ENCODE data around the gene TOMM34. TPM values are rescaled to one million over a fixed set of nuclear protein-coding genes. Genes with fewer than 3 reads are reported as not detected.

Gene TOMM34
- total and polyA plus RNA-seq, 2 of the 13 experiments (the other 11 are each of a cell fraction or from before 2014, with no cell fraction given), result 36.2 to 52.0 TPM

DNA sequence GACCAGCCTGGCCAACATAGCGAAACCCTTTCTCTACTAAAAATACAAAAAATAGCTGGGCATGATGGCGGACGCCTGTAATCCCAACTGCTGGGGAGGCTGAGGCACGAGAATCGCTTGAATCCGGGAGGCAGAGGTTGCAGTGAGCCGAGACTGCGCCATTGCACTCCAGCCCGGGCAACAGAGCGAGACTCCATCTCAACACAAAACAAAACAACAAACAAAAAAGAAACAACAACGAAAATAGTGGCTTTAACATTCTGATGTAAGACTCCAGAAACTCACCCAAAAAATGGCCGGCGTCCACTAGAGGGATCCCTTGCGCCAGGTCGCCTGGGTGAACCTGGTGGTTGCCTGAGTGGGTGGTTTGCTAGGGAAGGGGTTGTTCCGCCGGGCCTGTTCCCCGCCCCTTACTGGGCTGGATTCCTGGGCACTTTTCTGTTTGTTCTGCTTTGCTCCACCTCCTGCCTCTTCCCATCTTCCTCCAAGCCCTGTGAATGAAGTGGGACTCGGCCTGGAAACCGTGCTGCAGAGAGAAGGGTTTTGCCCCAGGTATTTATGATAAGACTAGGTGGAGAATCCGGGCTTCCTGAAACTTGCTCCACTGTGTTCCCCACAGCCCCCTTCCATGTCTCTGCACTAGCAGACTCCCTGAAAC, 48.8 kb downstream of the TOMM34 start (continued):
- TF ChIP-seq, protein P1, sequence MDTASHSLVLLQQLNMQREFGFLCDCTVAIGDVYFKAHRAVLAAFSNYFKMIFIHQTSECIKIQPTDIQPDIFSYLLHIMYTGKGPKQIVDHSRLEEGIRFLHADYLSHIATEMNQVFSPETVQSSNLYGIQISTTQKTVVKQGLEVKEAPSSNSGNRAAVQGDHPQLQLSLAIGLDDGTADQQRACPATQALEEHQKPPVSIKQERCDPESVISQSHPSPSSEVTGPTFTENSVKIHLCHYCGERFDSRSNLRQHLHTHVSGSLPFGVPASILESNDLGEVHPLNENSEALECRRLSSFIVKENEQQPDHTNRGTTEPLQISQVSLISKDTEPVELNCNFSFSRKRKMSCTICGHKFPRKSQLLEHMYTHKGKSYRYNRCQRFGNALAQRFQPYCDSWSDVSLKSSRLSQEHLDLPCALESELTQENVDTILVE (CRISPR knock-in tag; IDR thresholded peaks at IDR 0.05), result no peak
- TF ChIP-seq CBX5 (CRISPR knock-in tag; IDR thresholded peaks at IDR 0.05; ENCODE audit: borderline replicate concordance), result peak; percentile 81; the same call in 1 of the 2 replicates
- TF ChIP-seq, protein P2, sequence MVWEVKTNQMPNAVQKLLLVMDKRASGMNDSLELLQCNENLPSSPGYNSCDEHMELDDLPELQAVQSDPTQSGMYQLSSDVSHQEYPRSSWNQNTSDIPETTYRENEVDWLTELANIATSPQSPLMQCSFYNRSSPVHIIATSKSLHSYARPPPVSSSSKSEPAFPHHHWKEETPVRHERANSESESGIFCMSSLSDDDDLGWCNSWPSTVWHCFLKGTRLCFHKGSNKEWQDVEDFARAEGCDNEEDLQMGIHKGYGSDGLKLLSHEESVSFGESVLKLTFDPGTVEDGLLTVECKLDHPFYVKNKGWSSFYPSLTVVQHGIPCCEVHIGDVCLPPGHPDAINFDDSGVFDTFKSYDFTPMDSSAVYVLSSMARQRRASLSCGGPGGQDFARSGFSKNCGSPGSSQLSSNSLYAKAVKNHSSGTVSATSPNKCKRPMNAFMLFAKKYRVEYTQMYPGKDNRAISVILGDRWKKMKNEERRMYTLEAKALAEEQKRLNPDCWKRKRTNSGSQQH (CRISPR knock-in tag; IDR thresholded peaks at IDR 0.05; ENCODE audit: low read depth), result peak; percentile 25; the same call in 1 of the 2 replicates
- TF ChIP-seq, protein P3, sequence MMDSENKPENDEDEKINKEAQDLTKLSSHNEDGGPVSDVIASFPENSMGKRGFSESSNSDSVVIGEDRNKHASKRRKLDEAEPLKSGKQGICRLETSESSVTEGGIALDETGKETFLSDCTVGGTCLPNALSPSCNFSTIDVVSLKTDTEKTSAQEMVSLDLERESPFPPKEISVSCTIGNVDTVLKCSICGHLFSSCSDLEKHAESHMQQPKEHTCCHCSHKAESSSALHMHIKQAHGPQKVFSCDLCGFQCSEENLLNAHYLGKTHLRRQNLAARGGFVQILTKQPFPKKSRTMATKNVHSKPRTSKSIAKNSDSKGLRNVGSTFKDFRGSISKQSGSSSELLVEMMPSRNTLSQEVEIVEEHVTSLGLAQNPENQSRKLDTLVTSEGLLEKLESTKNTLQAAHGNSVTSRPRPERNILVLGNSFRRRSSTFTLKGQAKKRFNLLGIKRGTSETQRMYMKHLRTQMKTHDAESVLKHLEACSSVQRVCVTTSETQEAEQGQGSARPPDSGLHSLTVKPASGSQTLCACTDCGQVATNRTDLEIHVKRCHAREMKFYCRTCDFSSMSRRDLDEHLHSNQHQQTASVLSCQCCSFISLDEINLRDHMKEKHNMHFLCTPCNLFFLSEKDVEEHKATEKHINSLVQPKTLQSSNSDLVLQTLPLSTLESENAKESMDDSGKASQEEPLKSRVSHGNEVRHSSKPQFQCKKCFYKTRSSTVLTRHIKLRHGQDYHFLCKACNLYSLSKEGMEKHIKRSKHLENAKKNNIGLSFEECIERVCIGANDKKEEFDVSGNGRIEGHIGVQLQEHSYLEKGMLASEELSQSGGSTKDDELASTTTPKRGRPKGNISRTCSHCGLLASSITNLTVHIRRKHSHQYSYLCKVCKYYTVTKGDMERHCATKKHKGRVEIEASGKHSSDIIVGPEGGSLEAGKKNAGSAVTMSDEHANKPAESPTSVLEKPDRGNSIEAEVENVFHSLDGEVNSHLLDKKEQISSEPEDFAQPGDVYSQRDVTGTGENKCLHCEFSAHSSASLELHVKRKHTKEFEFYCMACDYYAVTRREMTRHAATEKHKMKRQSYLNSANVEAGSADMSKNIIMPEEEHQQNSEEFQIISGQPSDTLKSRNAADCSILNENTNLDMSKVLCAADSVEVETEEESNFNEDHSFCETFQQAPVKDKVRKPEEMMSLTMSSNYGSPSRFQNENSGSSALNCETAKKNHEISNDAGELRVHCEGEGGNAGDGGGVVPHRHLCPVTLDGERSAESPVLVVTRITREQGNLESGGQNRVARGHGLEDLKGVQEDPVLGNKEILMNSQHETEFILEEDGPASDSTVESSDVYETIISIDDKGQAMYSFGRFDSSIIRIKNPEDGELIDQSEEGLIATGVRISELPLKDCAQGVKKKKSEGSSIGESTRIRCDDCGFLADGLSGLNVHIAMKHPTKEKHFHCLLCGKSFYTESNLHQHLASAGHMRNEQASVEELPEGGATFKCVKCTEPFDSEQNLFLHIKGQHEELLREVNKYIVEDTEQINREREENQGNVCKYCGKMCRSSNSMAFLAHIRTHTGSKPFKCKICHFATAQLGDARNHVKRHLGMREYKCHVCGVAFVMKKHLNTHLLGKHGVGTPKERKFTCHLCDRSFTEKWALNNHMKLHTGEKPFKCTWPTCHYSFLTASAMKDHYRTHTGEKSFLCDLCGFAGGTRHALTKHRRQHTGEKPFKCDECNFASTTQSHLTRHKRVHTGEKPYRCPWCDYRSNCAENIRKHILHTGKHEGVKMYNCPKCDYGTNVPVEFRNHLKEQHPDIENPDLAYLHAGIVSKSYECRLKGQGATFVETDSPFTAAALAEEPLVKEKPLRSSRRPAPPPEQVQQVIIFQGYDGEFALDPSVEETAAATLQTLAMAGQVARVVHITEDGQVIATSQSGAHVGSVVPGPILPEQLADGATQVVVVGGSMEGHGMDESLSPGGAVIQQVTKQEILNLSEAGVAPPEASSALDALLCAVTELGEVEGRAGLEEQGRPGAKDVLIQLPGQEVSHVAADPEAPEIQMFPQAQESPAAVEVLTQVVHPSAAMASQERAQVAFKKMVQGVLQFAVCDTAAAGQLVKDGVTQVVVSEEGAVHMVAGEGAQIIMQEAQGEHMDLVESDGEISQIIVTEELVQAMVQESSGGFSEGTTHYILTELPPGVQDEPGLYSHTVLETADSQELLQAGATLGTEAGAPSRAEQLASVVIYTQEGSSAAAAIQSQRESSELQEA (CRISPR knock-in tag; IDR thresholded peaks at IDR 0.05; ENCODE audit: not compliant biosample characterization), result peak; percentile 55
- peak; percentile 78 for TF ChIP-seq ZNF644 (CRISPR knock-in tag; IDR thresholded peaks at IDR 0.05; ENCODE audit: low read depth)
- no peak for TF ChIP-seq HOXA9 (CRISPR knock-in tag; IDR thresholded peaks at IDR 0.05; ENCODE audit: borderline replicate concordance)
- TF ChIP-seq TBP (CRISPR knock-in tag; IDR thresholded peaks at IDR 0.05), result no peak
- TF ChIP-seq ZNF549 (CRISPR knock-in tag; IDR thresholded peaks at IDR 0.05), result no peak
- TF ChIP-seq RARG (CRISPR knock-in tag; IDR thresholded peaks at IDR 0.05; ENCODE audit: low read depth), result no peak
- peak; percentile 75; the same call in 1 of the 2 replicates for TF ChIP-seq SALL1 (CRISPR knock-in tag; IDR thresholded peaks at IDR 0.05)
- no peak for TF ChIP-seq ZNF562 (CRISPR knock-in tag; IDR thresholded peaks at IDR 0.05; ENCODE audit: borderline replicate concordance)
- 0 out of 2 replicates have a peak, but pooled peaks have one; percentile 27 for TF ChIP-seq FOXJ3 (CRISPR knock-in tag; IDR thresholded peaks at IDR 0.05; ENCODE audit: borderline replicate concordance)
- TF ChIP-seq ZNF768 (CRISPR knock-in tag; IDR thresholded peaks at IDR 0.05), result 0 out of 2 replicates have a peak, but pooled peaks have one; percentile 29
- peak; percentile 74 for TF ChIP-seq ISL2 (CRISPR knock-in tag; IDR thresholded peaks at IDR 0.05)
- TF ChIP-seq ZEB1 (IDR thresholded peaks at IDR 0.05; ENCODE audit: insufficient replicate concordance, low read depth), result peak; percentile 41
- TF ChIP-seq SUZ12 (IDR thresholded peaks at IDR 0.05; ENCODE audit: low read depth, low read length), result no peak
- no peak for TF ChIP-seq TCF7L2 (IDR thresholded peaks at IDR 0.05; ENCODE audit: low read depth, low read length)
- TF ChIP-seq ZNF879 (CRISPR knock-in tag; IDR thresholded peaks at IDR 0.05), result no peak
- TF ChIP-seq RXRB (CRISPR knock-in tag; IDR thresholded peaks at IDR 0.05; ENCODE audit: borderline replicate concordance), result peak; percentile 73; the same call in 1 of the 2 replicates
- peak; percentile 66 to 70; a peak in 2 of 4 replicates for TF ChIP-seq POLR2A (IDR thresholded peaks at IDR 0.05; ENCODE audit: insufficient read depth in 1 of 2, low read depth in 2 of 2, low read length in 2 of 2)
- 0 out of 2 replicates have a peak, but pooled peaks have one; percentile 16 for TF ChIP-seq ZSCAN21 (CRISPR knock-in tag; IDR thresholded peaks at IDR 0.05; ENCODE audit: borderline replicate concordance)
